Mucosa of rectum (tissue), 2 donors: ENCODE measurements around the gene GRK5.

Experiments
- H3K27ac ChIP-seq, 2 donors: one replicate each; pipeline ENCODE4 v1.7.0; 2013; ENCODE audit warnings: inconsistent platforms in 2 of 2, low read depth in 2 of 2, low read length in 2 of 2
- H3K27me3 ChIP-seq, 2 donors: one replicate each; pipeline ENCODE4 v1.7.0; 2013; ENCODE audit warnings: low read length in 2 of 2; ENCODE audit not compliant: control insufficient read depth in 2 of 2, insufficient read depth in 2 of 2
- H3K36me3 ChIP-seq, 2 donors: one replicate each; pipeline ENCODE4 v1.7.0; 2013; ENCODE audit warnings: low read length in 2 of 2; ENCODE audit not compliant: control insufficient read depth in 2 of 2, insufficient read depth in 2 of 2
- H3K4me1 ChIP-seq, 2 donors: one replicate each; pipeline ENCODE4 v1.7.0; 2013; ENCODE audit warnings: low read length in 2 of 2, mild to moderate bottlenecking in 1 of 2; ENCODE audit not compliant: control insufficient read depth in 2 of 2, insufficient read depth in 2 of 2
- H3K4me3 ChIP-seq, 2 donors: one replicate each; pipeline ENCODE4 v1.7.0; 2013; ENCODE audit warnings: low read length in 2 of 2
- H3K9ac ChIP-seq, 2 donors: one replicate each; pipeline ENCODE4 v1.7.0; 2013; ENCODE audit warnings: low read length in 2 of 2, low read depth in 1 of 2, mild to moderate bottlenecking in 1 of 2
- H3K9me3 ChIP-seq, 2 donors: one replicate each; pipeline ENCODE4 v1.7.0; 2013; ENCODE audit warnings: low read length in 2 of 2; ENCODE audit not compliant: control insufficient read depth in 2 of 2
- donor health status: healthy.
- donor health status: Normal muscosa, but diverticular disease.

Gene GRK5

DNA sequence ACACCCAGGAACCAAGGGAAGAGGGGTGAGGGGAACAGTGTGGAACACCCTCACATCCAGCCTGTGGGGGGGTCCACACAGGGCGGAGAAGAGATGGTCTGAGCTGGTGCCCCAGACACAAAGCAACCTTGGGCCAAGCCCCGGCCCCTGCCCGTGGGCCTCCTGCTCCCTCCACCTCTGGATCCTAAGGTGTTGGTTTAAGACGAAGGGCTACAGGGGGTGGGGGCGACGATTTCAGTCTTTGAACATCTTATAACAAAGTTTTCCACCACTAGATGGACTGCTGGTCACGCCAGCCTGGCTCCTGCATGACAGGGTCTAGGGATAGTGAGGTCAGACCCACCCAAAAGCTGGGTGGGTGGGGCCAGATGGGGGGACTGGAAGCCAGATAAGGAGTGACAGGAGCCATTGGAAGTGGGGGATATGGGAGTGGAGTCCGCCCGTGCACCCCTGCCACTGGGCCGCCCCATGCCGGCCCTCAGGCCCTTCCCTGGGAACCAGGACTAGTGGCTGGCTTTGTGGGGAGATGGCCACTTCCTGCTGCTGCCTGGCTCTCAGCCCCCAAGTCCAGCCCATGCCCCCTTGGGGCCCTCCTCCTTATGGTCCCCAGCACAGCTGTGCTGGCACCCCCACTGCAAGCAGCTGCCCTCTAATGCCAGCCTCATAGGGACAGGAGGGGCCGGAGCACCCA, 236.7 kb downstream of the GRK5 start:
- Histone ChIP-seq H3K4me3 (no peak overlapping the region), H3K9me3 (no peaks in the 10 kb centered on the region), H3K4me1 (peaks cover 0 to 5% of the 10 kb centered on the region in 2 donors), H3K36me3 (peaks cover 0 to 7% of the 10 kb centered on the region in 2 donors), H3K9ac (no peak overlapping the region), H3K27ac (no peak overlapping the region), H3K27me3 (no peaks in the 10 kb centered on the region)

- no peaks in the 10 kb centered on the region for H3K9me3 ChIP-seq
- no peak overlapping the region for H3K4me3 ChIP-seq
- no peak overlapping the region for H3K9ac ChIP-seq
- no peaks in the 10 kb centered on the region for H3K27me3 ChIP-seq
- H3K27ac ChIP-seq, result no peak overlapping the region
- H3K36me3 ChIP-seq, result peaks cover 0 to 7% of the 10 kb centered on the region in 2 donors
- peaks cover 0 to 5% of the 10 kb centered on the region in 2 donors for H3K4me1 ChIP-seq
These were observed 237.5 kb downstream of the GRK5 start for GRCh38 chr10:119444866-119445265.

DNA sequence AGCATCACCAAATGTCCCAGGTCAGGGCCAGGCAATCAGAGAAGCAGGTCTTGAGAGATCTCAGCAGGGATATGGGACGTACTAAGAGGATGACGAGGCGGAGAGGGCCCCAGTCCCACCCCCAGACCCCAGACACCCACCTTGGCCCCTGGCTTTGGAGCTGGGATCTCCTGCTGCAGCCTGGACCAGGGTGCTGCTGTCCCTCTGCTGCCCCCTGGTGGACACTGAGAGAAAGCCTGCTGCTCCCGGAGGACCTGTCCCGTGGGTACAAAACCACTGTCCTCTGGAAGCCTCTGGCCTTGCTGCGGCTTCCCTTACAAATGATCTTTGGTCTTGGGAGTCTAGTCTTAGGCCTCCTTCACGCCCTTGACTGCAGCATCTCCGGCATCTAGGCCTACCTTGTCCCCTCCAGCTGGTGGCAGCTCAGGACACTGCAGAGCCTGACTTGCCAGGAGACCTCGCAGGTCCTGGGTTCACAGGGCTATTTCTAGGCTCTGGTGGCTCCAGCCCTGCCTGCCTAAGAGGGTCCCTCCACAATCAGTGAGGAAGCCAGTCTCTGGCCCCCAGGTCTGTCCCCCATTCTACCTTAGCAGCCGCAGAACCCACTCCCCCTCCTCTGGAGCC, 238.1 kb downstream of the GRK5 start:
- H3K27me3 ChIP-seq, result no peaks in the 10 kb centered on the region
- H3K4me3 ChIP-seq, result no peak overlapping the region
- H3K9ac ChIP-seq, result no peak overlapping the region
- no peaks in the 10 kb centered on the region for H3K9me3 ChIP-seq
- H3K36me3 ChIP-seq, result peaks cover 0 to 11% of the 10 kb centered on the region in 2 donors
- H3K4me1 ChIP-seq, result peaks cover 0 to 5% of the 10 kb centered on the region in 2 donors
- no peak overlapping the region for H3K27ac ChIP-seq

DNA sequence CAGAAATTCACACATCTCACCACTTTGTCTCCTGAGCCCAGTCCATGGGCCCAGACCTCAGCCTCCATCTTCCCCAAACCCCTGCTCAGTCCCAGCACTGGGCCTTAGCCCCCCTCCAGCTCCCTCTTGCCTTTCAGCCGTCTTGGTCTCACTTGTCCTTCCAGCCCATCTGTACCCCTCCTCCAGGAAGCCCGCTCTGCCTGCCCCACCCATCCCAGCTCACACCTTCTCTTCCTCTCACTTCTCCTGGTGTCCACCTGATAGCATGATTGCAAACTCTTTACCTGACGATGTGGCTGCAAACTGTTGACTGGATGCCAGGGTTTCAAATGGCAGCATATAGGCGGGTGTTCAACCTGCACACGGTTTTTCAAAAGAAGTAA, 238.6 kb downstream of the GRK5 start:
- no peaks in the 10 kb centered on the region for H3K27me3 ChIP-seq
- H3K9ac ChIP-seq, result no peak overlapping the region
- H3K27ac ChIP-seq, result no peak overlapping the region
- peaks cover 0 to 12% of the 10 kb centered on the region in 2 donors for H3K36me3 ChIP-seq
- peaks cover 0 to 5% of the 10 kb centered on the region in 2 donors for H3K4me1 ChIP-seq
- H3K9me3 ChIP-seq, result no peaks in the 10 kb centered on the region
- H3K4me3 ChIP-seq, result no peak overlapping the region

DNA sequence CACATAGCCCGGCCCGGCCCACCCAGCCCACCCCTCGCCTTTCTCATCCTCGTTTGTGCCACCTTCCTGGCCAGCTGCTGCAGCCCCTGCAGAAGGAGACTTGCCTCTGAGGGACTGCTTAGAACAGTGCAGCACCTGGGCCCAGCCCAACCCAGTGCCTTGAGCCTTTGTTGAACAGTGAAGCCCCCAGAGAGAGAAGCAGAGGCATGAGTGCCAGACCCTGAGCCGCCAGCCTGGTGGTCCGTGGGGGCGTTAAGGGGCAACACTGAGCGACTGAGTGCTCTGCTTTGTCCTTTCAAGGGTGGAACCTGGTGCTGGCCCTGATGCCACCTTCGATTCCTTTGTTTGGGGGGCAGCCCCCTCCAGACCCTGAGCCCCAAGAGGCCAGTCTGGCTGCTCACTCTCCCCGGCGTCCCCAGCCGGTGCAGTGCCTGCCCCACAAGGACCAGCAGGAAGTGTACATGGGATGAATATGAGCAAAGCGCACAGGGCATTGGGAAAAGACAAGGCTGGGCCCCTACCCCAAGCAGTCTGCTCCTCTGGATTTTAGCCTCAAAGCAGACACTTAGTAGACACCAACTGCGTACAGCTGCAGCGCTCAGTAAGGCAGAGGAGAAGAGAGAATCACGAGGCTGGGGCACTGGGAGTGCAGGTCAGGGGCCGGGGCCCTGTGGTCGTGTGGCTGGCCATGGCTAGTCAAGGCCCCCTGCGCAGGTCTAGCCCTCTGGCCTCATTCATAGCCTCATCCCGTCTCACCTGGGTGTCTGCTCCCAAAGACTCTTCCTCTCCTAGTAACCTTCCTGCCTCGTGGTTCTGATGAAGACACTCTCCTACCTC, 239.3 kb downstream of the GRK5 start:
- Histone ChIP-seq H3K36me3 (peaks cover 0 to 12% of the 10 kb centered on the region in 2 donors), H3K27ac (no peak overlapping the region), H3K27me3 (no peaks in the 10 kb centered on the region), H3K4me1 (peaks cover 0 to 2% of the 10 kb centered on the region in 2 donors), H3K9ac (no peak overlapping the region), H3K9me3 (no peaks in the 10 kb centered on the region), H3K4me3 (no peak overlapping the region)

GRCh38 chr10:119447421-119447820, 240.1 kb downstream of the GRK5 start:
- Histone ChIP-seq H3K4me1 (no peaks in the 10 kb centered on the region), H3K27ac (no peak overlapping the region)

DNA sequence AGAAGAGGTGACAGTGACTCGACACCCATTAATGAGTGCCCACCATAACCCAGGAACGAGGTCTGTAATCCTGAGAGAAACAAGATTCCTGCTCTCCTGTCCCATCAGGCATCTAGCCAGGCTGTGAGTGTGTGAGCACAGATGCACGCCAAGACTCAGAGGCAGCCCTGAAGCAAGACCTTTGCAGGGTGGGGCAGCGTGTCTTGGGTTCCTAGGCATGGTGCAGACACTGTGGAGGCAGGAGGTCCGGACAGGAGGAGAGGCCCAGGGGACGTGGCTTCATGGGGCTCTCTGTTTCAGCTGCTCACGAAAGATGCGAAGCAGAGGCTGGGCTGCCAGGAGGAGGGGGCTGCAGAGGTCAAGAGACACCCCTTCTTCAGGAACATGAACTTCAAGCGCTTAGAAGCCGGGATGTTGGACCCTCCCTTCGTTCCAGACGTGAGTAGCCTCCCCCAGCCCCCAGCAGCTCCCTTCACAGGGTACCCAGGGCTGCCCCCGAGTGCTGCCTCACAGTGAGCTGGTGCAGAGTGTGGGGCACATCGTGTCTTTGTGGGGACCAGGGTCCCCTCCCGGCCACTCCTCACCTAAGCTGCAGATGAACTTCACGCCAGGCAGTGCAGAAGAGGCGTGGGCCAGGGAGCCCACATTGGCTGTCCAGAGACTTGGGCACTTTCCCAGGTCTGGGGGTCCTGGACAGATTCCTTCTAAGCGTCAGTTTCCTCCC, 240.6 kb downstream of the GRK5 start:
- Histone ChIP-seq H3K4me3 (no peak overlapping the region), H3K27ac (no peak overlapping the region), H3K9ac (no peak overlapping the region), H3K36me3 (peaks cover 0 to 12% of the 10 kb centered on the region in 2 donors), H3K9me3 (no peaks in the 10 kb centered on the region), H3K4me1 (no peaks in the 10 kb centered on the region), H3K27me3 (no peaks in the 10 kb centered on the region)

More at GRCh38 chr10:119447421-119447820, 240.1 kb downstream of the GRK5 start:
- Histone ChIP-seq H3K36me3 (peaks cover 0 to 12% of the 10 kb centered on the region in 2 donors), H3K27me3 (no peaks in the 10 kb centered on the region), H3K9me3 (no peaks in the 10 kb centered on the region), H3K4me3 (no peak overlapping the region), H3K9ac (no peak overlapping the region)

DNA sequence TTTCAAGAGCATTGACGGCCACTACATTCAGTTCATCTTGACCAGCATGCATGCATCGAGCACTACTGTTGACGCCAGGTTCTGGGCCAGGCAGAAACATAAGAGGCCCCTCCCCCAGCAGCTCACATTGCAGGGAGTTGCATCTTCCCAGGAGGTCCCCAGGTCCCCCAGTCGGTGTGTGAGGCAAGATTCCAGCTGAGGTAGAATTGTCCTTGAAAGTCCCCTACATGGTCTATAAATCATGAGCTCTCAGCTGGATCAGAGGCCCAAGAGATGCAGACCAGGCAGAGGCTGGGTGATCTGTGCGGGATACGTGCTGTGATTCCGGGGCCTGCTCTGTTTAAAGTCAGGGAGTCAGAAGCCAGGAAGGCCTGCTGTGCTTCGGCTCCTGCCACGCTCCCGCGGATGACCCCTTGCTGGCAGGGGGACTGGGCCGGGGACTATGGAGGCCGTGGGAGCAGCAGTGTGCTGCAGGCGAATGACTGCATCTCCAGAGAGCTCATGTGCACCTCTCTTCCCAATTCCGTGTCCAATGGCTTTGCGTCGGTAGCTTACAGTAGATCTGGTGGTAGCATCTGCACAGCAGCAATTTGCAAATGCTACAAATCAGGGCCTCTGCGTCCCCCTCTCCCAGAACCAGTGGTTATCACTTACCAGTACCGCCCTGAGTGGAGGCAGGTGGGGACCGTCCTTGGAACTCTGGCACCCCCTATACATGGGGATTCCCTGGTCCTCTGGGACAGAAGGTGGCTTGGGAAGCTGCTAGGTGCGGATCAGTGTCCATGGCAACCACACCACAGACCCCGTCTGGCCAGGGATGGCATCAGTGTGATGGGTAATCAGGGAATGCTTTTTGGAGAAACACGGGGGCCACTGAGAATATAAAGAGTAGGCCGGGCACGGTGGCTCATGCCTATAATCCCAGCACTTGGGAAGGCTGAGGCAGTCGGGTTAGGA, 241.5 kb downstream of the GRK5 start:
- Histone ChIP-seq H3K9ac (no peak overlapping the region), H3K4me1 (no peaks in the 10 kb centered on the region), H3K4me3 (no peak overlapping the region), H3K27ac (no peak overlapping the region), H3K9me3 (no peaks in the 10 kb centered on the region), H3K36me3 (peaks cover 0 to 12% of the 10 kb centered on the region in 2 donors), H3K27me3 (no peaks in the 10 kb centered on the region)

DNA sequence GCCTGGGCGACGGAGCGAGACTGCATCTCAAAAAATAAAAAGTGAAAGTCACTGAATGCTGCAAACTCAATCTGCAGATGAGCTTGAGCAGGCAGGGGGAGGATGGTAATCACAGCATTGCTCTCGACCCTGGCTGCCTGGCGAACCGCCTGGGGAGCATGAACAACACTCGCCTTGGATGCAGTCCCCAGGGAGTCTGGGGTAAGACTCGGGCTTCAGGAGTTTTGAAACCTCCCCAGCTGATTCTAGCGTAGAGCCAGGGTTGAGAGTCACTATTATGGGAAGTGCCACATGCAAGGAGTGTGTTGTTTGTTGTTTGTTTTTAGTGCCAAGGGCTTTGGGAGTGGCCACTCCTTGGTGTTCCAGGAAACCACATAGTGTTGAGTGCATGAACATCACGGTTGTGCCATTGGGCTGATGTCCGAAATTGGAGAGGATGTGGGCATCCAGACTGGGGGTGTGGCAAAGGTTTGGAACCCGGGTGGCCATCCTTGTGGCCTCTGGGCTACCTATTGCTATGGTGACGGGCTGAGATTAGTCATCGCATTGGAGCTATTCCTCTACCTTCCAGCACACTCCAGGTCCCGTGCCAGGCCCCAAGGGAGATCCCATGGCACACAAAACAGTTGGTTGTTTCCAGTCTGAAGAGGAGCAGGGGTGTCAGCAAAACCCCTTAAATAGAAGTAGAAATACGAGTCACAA, 242.5 kb downstream of the GRK5 start:
- Histone ChIP-seq H3K9ac (no peak overlapping the region), H3K27me3 (no peaks in the 10 kb centered on the region), H3K4me3 (no peak overlapping the region), H3K4me1 (no peaks in the 10 kb centered on the region), H3K27ac (no peak overlapping the region), H3K36me3 (peaks cover 0 to 12% of the 10 kb centered on the region in 2 donors), H3K9me3 (no peaks in the 10 kb centered on the region)
